SK-N-SH (cell line): Measurements from ENCODE around the gene XYLT2. TPM values are rescaled to one million over a fixed set of nuclear protein-coding genes. Genes with fewer than 3 reads are reported as not detected.

Experiments used
- CTCF ChIA-PET: fragments of 300-600, 350-600 bp; formaldehyde crosslinking; extraction: SDS; loops from one replicate; lab custom pipeline; 2021; lab: Yijun Ruan, JAX
- POLR2A ChIA-PET: fragments of 350-600 bp; sonication (Branson Sonifier 250); formaldehyde crosslinking; extraction: SDS; loops from one replicate; lab custom pipeline; 2020; ENCODE audit warnings: antibody characterized with exemption, inconsistent platforms; lab: Yijun Ruan, JAX
- DNase-seq: peaks from one replicate; pipeline ENCODE4 v3.0.0; 2012
- H2AFZ ChIP-seq: fragments of 200-600 bp; sonication (generic); 2 replicates; pipeline ENCODE4 v1.8.1; 2016; ENCODE audit warnings: antibody characterized with exemption, mild to moderate bottlenecking, low read depth
- H3F3A ChIP-seq: fragments of 200-600 bp; sonication (generic); replicated peaks from 2 replicates; pipeline ENCODE3; 2016; ENCODE audit warnings: antibody characterized with exemption, mild to moderate bottlenecking; ENCODE audit not compliant: insufficient read depth
- H3K27ac ChIP-seq, 2 experiments: fragments of 200-500 bp in 1 of 2; fragments of 200-600 bp in 1 of 2; sonication (Bioruptor generic) in 1 of 2; sonication (generic), shearing (Covaris generic) in 1 of 2; 2 replicates each; pipeline versions ENCODE4 v1.5.1 to v1.6.1; 2014 to 2016; ENCODE audit warnings: low read depth in 2 of 2, inconsistent platforms in 1 of 2, low read length in 1 of 2, mild to moderate bottlenecking in 1 of 2, mixed read lengths in 1 of 2
- H3K27me3 ChIP-seq: fragments of 200-600 bp; sonication (generic), shearing (Covaris generic); 2 replicates; pipeline ENCODE4 v1.6.1; 2016; ENCODE audit warnings: mixed run types; ENCODE audit not compliant: insufficient read depth
- H3K36me3 ChIP-seq, 2 experiments: fragments of 200-500 bp in 1 of 2; fragments of 200-600 bp in 1 of 2; sonication (Bioruptor generic) in 1 of 2; sonication (generic) in 1 of 2; replicated peaks in 1 of 2; 2 replicates each; pipeline versions ENCODE3 to v1.5.1; 2014 to 2016; ENCODE audit warnings: low read length in 1 of 2, mild to moderate bottlenecking in 1 of 2; ENCODE audit not compliant: insufficient read depth in 2 of 2, control insufficient read depth in 1 of 2
- H3K4me1 ChIP-seq, 2 experiments: fragments of 200-500 bp in 1 of 2; fragments of 200-600 bp in 1 of 2; sonication (Bioruptor generic) in 1 of 2; sonication (generic), shearing (Covaris generic) in 1 of 2; 2 replicates each; pipeline versions ENCODE4 v1.5.1 to v1.6.1; 2014 to 2016; ENCODE audit warnings: low read depth in 1 of 2, low read length in 1 of 2, mixed run types in 1 of 2; ENCODE audit not compliant: insufficient read depth in 2 of 2, control insufficient read depth in 1 of 2
- H3K4me2 ChIP-seq: fragments of 200-600 bp; sonication (generic), shearing (Covaris generic); 2 replicates; pipeline ENCODE4 v1.6.1; 2017; ENCODE audit warnings: mixed run types
- H3K4me3 ChIP-seq, 2 experiments: fragments of 200-500 bp in 1 of 2; fragments of 200-600 bp in 1 of 2; sonication (Bioruptor generic) in 1 of 2; sonication (generic), shearing (Covaris generic) in 1 of 2; 2 replicates each; pipeline versions ENCODE4 v1.5.1 to v1.8.1; 2014 to 2016; ENCODE audit warnings: low read depth in 2 of 2, inconsistent platforms in 1 of 2, low read length in 1 of 2, mild to moderate bottlenecking in 1 of 2, mixed read lengths in 1 of 2, moderate library complexity in 1 of 2
- H3K79me2 ChIP-seq: fragments of 200-600 bp; sonication (generic); 2 replicates; pipeline ENCODE4 v1.8.1; 2017; ENCODE audit warnings: mild to moderate bottlenecking; ENCODE audit not compliant: insufficient read depth
- H3K9ac ChIP-seq: fragments of 200-600 bp; sonication (generic); 2 replicates; pipeline ENCODE4 v1.6.1; 2017; ENCODE audit warnings: mixed run types
- H3K9me2 ChIP-seq: fragments of 200-600 bp; sonication (generic); 2 replicates; pipeline ENCODE4 v1.6.1; 2017; ENCODE audit warnings: mixed run types
- H3K9me3 ChIP-seq: fragments of 200-600 bp; sonication (generic); 2 replicates; pipeline ENCODE4 v1.6.1; 2017; ENCODE audit warnings: mixed run types, mild to moderate bottlenecking, moderate library complexity
- H4K20me1 ChIP-seq: fragments of 200-600 bp; sonication (generic); 2 replicates; pipeline ENCODE4 v1.6.1; 2017; ENCODE audit warnings: mild to moderate bottlenecking, mixed run types; ENCODE audit not compliant: insufficient read depth
- ELF1 ChIP-seq: IDR thresholded peaks from 2 replicates; pipeline ENCODE4 v1.4.0; 2012
- EP300 ChIP-seq, 2 experiments: IDR thresholded peaks; 2 replicates each; pipeline versions ENCODE4 v1.4.0 to v1.6.1; 2012; ENCODE audit warnings: borderline replicate concordance in 1 of 2, low read depth in 1 of 2, low read length in 1 of 2
- EZH2phosphoT487 ChIP-seq: fragments of 200-600 bp; sonication (generic); IDR thresholded peaks from 2 replicates; pipeline ENCODE4 v1.6.1; 2017; ENCODE audit warnings: low read depth, mixed run types, mild to moderate bottlenecking, antibody characterized with exemption, moderate library complexity, borderline replicate concordance
- FOSL2 ChIP-seq: IDR thresholded peaks from 2 replicates; pipeline ENCODE4 v1.4.0; 2012; ENCODE audit warnings: low read depth, mild to moderate bottlenecking, moderate library complexity, borderline replicate concordance
- FOXJ3 ChIP-seq: sonication (generic); formaldehyde crosslinking; IDR thresholded peaks from 2 replicates; pipeline ENCODE4 v1.5.1; 2020; ENCODE audit warnings: mild to moderate bottlenecking, missing genetic modification reagents
- GATA2 ChIP-seq: sonication (generic); formaldehyde crosslinking; IDR thresholded peaks from 2 replicates; pipeline ENCODE4 v1.5.0; 2020; ENCODE audit warnings: mild to moderate bottlenecking, missing genetic modification reagents
- JUND ChIP-seq: IDR thresholded peaks from 2 replicates; pipeline ENCODE4 v1.4.0; 2012
- MEF2A ChIP-seq: IDR thresholded peaks from 2 replicates; pipeline ENCODE4 v1.4.0; 2012; ENCODE audit warnings: low read depth, borderline replicate concordance
- NFIC ChIP-seq: IDR thresholded peaks from 2 replicates; pipeline ENCODE4 v1.4.0; 2012; ENCODE audit warnings: borderline replicate concordance
- POLR2AphosphoS5 ChIP-seq: IDR thresholded peaks from 2 replicates; pipeline ENCODE4 v1.6.1; 2012; ENCODE audit warnings: low read depth, low read length
- RAD21 ChIP-seq: IDR thresholded peaks from 2 replicates; pipeline ENCODE4 v1.6.1; 2012; ENCODE audit warnings: mild to moderate bottlenecking, low read length
- RCOR1 ChIP-seq: fragments of 150-350 bp; IDR thresholded peaks from 2 replicates; pipeline ENCODE4 v1.6.1; 2017; ENCODE audit warnings: antibody characterized with exemption, low read length
- RFX5 ChIP-seq: IDR thresholded peaks from 2 replicates; pipeline ENCODE4 v1.6.1; 2012; ENCODE audit warnings: mild to moderate bottlenecking, improper control_type of control experiment, low read length
- SIN3A ChIP-seq: IDR thresholded peaks from 2 replicates; pipeline ENCODE4 v1.6.1; 2012; ENCODE audit warnings: low read depth, mild to moderate bottlenecking, low read length, moderate library complexity, borderline replicate concordance
- WGBS: methylation state at CpG from one replicate; pipeline ENCODE4 v1.1.6; 2017; ENCODE audit warnings: low lambda C conversion rate; 5-methylcytosine and 5-hydroxymethylcytosine counted together
- polyA plus RNA-seq, 3 experiments: library from polyadenylated mRNA; depleted of rRNA; stranded (reverse); fragments of >200 nt; gene quantifications; 2 replicates each; pipeline ENCODE4 v1.2.3, GENCODE V29; 2012
- TF ChIP-seq, protein P1 (sequence below): IDR thresholded peaks from 2 replicates; pipeline ENCODE4 v1.4.0; 2012; ENCODE audit warnings: low read depth, borderline replicate concordance
- TF ChIP-seq, protein P2 (sequence below): IDR thresholded peaks from 2 replicates; pipeline ENCODE4; 2012
- TF ChIP-seq, protein P3 (sequence below): fragments of 150-350 bp; IDR thresholded peaks from 2 replicates; pipeline ENCODE4 v1.6.1; 2017; ENCODE audit warnings: antibody characterized with exemption, low read length, low read depth, borderline replicate concordance
- TF ChIP-seq, protein P4 (sequence below): IDR thresholded peaks from 2 replicates; pipeline ENCODE4 v1.4.0; 2012; ENCODE audit warnings: low read depth
- TF ChIP-seq, protein P5 (sequence below): fragments of 200-600 bp; sonication (generic); IDR thresholded peaks from 2 replicates; pipeline ENCODE4 v1.6.1; 2017; ENCODE audit warnings: antibody characterized with exemption, mild to moderate bottlenecking, moderate library complexity

XYLT2 gene
- polyA plus RNA-seq, 1 of the 3 experiments (the other 2 are of a cell fraction), result 28.4 TPM

DNA sequence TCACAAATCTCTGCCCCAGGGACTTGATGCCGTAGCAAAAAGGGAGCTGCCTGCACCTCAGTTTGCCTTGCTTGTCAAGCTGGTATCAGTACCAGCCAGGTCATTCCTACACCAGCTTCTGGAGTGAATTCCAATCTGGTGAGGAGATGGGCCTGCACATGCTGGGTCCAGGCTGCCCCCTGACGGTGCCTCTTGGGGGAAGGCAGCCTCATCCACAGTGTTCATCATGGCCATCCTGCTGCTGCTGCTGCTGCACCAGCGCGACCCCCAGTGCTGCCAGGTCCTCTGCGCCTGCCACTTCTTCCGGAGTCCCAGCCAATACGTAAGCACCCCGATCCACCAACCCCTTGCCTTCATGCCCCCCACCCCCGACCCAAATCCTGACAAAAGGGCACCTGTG, 18.8 kb downstream of the XYLT2 start (continued):
- no peak for TF ChIP-seq RAD21
- TF ChIP-seq EZH2phosphoT487, result no peak
- TF ChIP-seq, protein P1, sequence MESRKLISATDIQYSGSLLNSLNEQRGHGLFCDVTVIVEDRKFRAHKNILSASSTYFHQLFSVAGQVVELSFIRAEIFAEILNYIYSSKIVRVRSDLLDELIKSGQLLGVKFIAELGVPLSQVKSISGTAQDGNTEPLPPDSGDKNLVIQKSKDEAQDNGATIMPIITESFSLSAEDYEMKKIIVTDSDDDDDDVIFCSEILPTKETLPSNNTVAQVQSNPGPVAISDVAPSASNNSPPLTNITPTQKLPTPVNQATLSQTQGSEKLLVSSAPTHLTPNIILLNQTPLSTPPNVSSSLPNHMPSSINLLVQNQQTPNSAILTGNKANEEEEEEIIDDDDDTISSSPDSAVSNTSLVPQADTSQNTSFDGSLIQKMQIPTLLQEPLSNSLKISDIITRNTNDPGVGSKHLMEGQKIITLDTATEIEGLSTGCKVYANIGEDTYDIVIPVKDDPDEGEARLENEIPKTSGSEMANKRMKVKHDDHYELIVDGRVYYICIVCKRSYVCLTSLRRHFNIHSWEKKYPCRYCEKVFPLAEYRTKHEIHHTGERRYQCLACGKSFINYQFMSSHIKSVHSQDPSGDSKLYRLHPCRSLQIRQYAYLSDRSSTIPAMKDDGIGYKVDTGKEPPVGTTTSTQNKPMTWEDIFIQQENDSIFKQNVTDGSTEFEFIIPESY, result no peak
- no peak; the same call in 1 of the 2 replicates for TF ChIP-seq POLR2AphosphoS5
- no peak for TF ChIP-seq EP300 (IDR thresholded peaks at IDR 0.05; ENCODE audit: borderline replicate concordance in 1 of 2, low read depth in 1 of 2, low read length in 1 of 2)

DNA sequence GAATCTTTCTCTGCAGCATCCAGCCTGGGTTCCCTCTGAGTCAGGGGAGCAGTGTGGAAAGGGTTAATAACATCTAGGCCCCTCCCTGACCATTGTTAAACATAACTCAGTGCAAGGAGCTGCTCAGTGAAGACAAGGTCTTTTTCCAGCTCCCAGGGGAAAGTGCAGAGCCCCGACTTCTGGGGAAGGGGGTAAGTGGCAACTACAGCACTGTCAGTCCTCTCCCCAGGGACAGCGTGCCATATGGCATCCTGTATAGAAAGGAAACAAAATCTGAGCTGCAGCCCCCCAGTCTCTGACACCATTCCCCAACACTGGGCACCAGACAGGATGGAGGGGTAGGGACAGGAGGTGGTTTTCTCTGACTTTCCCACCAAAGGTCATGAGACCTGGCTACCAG, 19.2 kb downstream of the XYLT2 start:
- Histone ChIP-seq H3K79me2 (peaks cover 2% of the 10 kb centered on the region; the same call in 1 of the 2 replicates), H2AFZ (no peak overlapping the region), H3K4me1 (peaks cover 9 to 25% of the 10 kb centered on the region in 2 experiments; a peak in 2 of 4 replicates), H3K9ac (no peak overlapping the region), H3F3A (peaks cover 21% of the 10 kb centered on the region), H3K36me3 (peaks cover 29 to 61% of the 10 kb centered on the region in 2 experiments), H3K27me3 (no peaks in the 10 kb centered on the region), H3K27ac (no peak overlapping the region), H4K20me1 (no peaks in the 10 kb centered on the region), H3K4me3 (no peak overlapping the region), H3K9me3 (no peaks in the 10 kb centered on the region), H3K9me2 (no peaks in the 10 kb centered on the region), H3K4me2 (no peak overlapping the region)
- ChIA-PET CTCF (interaction anchor here (0.7 to 3.4 kb wide), 6 partner anchors 12 to 196 kb away, joined by 3 to 22 read pairs (median 4); partner anchors contain the start of gene LRRC59), POLR2A (no interaction called here)
- no peak for DNase-seq
- WGBS, result 61% methylated on average over 2 of the region's 2 CpGs
- TF ChIP-seq SIN3A, result no peak
- TF ChIP-seq, protein P2, sequence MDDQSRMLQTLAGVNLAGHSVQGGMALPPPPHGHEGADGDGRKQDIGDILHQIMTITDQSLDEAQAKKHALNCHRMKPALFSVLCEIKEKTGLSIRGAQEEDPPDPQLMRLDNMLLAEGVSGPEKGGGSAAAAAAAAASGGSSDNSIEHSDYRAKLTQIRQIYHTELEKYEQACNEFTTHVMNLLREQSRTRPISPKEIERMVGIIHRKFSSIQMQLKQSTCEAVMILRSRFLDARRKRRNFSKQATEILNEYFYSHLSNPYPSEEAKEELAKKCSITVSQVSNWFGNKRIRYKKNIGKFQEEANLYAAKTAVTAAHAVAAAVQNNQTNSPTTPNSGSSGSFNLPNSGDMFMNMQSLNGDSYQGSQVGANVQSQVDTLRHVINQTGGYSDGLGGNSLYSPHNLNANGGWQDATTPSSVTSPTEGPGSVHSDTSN, result no peak
- no peak for TF ChIP-seq MEF2A
- TF ChIP-seq JUND, result no peak
- TF ChIP-seq FOXJ3 (CRISPR knock-in tag), result no peak
- TF ChIP-seq NFIC, result no peak
- TF ChIP-seq FOSL2, result no peak
- no peak for TF ChIP-seq GATA2 (CRISPR knock-in tag)
- TF ChIP-seq, protein P3, sequence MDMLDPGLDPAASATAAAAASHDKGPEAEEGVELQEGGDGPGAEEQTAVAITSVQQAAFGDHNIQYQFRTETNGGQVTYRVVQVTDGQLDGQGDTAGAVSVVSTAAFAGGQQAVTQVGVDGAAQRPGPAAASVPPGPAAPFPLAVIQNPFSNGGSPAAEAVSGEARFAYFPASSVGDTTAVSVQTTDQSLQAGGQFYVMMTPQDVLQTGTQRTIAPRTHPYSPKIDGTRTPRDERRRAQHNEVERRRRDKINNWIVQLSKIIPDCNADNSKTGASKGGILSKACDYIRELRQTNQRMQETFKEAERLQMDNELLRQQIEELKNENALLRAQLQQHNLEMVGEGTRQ, result no peak
- no peak for TF ChIP-seq RCOR1
- no peak for TF ChIP-seq ELF1
- TF ChIP-seq, protein P4, sequence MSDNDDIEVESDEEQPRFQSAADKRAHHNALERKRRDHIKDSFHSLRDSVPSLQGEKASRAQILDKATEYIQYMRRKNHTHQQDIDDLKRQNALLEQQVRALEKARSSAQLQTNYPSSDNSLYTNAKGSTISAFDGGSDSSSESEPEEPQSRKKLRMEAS, result no peak
- TF ChIP-seq RFX5, result no peak
- no peak for TF ChIP-seq EP300 (IDR thresholded peaks at IDR 0.05; ENCODE audit: borderline replicate concordance in 1 of 2, low read depth in 1 of 2, low read length in 1 of 2)
- TF ChIP-seq, protein P5, sequence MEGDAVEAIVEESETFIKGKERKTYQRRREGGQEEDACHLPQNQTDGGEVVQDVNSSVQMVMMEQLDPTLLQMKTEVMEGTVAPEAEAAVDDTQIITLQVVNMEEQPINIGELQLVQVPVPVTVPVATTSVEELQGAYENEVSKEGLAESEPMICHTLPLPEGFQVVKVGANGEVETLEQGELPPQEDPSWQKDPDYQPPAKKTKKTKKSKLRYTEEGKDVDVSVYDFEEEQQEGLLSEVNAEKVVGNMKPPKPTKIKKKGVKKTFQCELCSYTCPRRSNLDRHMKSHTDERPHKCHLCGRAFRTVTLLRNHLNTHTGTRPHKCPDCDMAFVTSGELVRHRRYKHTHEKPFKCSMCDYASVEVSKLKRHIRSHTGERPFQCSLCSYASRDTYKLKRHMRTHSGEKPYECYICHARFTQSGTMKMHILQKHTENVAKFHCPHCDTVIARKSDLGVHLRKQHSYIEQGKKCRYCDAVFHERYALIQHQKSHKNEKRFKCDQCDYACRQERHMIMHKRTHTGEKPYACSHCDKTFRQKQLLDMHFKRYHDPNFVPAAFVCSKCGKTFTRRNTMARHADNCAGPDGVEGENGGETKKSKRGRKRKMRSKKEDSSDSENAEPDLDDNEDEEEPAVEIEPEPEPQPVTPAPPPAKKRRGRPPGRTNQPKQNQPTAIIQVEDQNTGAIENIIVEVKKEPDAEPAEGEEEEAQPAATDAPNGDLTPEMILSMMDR, result no peak
